Hypothalamus (tissue), 51 donors: ENCODE data around the gene SNRPA.

Source experiments
- DNase-seq, 51 donors: peaks; one replicate each; lab custom pipeline; 2025; lab: John Stamatoyannopoulos, UW

SNRPA gene

GRCh38 chr19:40799558-40800338 is 48.7 kb downstream of the SNRPA start:
- peak in 10 of 51 donors; percentile 21 to 55 (median 39) for DNase-seq

- peak in 2 of 51 donors; percentile 12 to 26 for DNase-seq
These were observed 49.5 kb downstream of the SNRPA start for GRCh38 chr19:40800339-40800996.

DNA sequence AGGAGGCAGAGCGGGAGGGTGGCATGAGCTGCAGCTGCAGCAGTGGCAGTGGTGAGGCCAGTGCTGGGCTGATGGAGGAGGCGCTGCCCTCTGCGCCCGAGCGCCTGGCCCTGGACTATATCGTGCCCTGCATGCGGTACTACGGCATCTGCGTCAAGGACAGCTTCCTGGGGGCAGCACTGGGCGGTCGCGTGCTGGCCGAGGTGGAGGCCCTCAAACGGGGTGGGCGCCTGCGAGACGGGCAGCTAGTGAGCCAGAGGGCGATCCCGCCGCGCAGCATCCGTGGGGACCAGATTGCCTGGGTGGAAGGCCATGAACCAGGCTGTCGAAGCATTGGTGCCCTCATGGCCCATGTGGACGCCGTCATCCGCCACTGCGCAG is 50.0 kb downstream of the SNRPA start:
- peak in 1 of 51 donors; percentile 38 for DNase-seq

DNA sequence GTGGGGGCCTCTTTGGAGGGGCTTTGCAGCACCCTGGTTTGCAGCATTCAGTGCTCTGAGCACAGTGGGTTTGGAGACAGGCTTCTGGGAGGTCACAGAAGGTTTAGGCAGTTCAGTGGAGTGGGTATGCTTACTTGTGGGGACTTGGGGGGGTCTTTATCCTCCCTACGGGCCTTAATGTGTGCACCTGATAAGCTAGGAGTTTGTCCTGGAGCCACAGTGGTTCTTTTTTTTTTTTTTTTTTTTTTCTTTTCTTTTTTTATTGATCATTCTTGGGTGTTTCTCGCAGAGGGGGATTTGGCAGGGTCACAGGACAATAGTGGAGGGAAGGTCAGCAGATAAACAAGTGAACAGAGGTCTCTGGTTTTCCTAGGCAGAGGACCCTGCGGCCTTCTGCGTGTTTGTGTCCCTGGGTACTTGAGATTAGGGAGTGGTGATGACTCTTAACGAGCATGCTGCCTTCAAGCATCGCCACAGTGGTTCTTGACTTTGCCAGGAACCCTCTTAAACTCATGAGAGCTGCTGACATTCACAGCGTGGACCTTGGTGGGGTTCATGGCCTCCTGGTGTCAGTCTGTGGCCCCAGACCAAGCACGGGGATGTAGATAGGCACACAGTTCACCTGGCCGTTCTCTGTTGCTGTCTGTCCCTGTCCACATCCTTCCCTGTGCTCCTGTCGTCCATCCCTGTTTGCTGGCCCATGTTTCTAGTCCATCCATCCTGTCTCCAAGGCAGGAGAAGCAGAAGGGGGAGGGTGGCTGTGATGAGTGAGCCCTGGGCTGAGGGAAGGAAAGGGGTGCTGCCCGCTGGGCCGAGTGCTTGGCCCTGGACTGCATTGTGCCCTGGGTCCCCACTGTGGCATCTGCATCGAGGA is 50.7 kb downstream of the SNRPA start:
- no peak for DNase-seq

- peak in 4 of 51 donors; percentile 4 to 34 (median 14) for DNase-seq
These were observed 51.5 kb downstream of the SNRPA start for GRCh38 chr19:40802300-40803169.

DNA sequence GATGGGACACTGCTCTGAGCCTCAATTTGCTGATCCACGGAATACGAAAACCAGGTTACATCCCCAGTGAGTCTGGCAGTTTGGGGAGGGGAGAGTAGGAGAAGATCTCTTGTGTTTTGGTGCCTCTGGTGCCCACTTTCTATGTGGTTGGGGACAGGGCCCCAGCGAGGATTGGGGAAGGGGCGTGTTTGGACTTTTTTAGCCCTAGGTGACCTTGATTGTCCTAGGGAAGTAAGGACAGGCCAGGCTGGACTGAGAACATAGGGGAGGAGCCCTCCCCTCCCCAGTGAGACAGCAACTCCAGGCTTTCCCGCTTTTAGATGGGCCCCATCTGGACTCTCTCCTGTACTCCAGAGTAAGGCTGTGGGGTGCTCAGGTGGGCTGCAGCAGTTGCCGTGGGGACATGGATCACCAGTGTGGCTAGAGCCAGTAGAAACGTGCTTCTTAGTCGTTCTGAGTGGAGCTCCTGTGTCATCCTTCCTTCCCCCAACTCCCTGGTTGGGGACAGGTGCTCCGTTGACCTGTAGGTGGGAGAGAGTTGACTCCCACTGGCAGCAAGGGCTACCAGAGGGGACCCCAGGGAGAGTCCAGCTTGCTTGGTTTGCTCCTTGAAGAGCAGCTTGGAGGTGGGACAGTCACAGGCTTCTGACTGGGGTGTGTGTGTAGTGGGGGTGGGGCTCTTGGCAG is 52.3 kb downstream of the SNRPA start:
- DNase-seq, result no peak

DNA sequence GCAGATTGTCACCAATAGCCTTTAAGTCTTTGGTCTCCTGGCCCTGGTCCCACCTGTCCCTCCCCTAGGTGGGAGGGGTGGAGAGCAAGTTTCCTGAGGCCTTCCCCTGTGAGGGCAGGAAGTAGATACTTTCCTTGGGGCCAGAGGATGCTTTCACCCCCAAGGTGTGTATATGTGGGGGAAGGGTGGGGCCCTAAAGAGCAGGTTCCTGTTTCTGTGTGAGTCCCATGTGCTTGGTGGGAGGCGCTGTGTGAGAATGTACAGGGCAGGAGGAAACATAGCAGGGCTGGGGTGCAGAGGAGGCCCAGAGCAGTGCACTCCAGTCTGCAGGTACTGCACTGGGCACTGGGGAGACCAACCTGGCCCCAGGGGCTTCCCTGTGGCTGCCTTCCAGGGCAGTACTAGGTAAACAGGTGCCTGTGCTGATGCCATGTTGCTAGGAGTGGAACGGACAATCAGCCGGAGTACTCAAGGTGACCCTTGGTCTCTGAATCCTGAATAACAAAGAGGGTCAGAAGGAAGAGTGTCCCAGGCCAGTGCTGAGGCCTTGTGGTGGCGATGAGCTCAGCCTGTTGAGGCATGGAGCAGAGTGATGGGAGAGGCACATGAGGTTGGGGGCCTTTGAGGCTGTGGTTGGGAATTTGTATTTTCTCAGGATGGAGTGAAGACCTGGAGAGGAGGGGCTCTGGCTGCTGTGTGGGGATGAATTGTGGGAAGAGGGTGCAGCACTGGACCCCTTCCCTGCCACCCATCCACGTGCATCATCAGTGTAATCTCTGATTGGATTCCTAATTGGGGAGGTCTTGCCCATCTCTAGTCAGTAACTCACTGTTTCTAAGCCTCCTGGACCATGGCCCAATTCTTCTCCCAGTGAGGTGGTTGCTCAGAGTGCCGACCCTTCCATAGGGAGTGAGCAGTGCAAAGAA is 53.1 kb downstream of the SNRPA start:
- DNase-seq, result no peak

DNA sequence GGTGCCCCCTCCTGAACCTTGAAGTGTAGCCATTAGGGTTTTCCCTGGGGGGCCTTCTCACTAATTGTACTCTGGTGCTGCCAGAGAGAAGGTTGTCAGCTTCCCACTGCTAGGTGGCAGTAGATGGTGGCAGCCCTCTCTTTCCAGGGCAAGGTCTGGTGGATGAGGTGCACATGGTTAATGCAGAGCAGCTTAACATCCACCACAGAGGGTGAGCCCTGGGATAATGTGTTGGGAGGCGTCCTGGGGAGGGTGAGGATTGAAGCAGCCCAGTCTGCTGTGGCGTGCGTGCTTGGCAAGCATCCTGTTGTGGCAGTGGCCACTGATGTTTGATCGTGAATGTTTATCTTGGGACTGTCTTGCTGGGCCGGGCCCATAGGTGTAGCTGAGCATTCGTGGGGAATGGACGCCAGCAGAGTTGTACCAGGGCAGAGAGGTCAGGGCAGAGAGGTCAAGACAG is 53.8 kb downstream of the SNRPA start:
- DNase-seq, result peak in 7 of 51 donors; percentile 2 to 26 (median 18)

DNA sequence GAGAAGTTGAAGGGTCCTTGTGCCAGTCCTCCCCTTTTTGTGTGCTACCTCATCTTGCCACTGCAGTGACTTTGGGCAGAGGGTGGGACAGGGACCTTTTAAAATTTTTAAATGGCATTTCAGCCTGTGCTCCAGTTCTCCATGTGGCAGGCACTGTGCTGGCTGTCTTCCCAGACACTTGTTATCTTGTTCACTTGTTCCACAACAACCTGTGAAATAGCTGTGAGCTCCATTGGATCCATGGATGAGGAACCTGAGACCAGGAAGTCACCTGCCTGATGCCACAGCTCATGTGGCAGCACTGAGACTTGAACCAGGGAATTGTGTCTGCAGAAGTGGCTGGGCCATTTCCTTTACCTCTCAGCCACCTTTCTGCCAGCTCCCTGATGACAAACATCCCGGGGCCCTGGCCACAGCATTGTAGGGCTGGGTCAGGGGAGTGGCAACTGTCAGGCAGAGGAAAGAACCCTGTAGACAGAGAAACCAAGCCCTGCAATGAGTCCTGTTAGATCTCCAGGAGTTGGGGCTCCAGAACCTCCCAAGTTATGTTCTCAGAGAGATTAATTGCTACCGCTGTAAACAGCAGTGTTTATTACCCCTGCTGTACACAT is 54.4 kb downstream of the SNRPA start:
- no peak for DNase-seq

GRCh38 chr19:40806423-40807146 is 55.6 kb downstream of the SNRPA start:
- peak in 48 of 51 donors; percentile 37 to 95 (median 86) for DNase-seq

- DNase-seq, result no peak
These were observed 56.4 kb downstream of the SNRPA start for GRCh38 chr19:40807147-40808020.

- DNase-seq, result no peak
These were observed 57.0 kb downstream of the SNRPA start for GRCh38 chr19:40808021-40808325.

DNA sequence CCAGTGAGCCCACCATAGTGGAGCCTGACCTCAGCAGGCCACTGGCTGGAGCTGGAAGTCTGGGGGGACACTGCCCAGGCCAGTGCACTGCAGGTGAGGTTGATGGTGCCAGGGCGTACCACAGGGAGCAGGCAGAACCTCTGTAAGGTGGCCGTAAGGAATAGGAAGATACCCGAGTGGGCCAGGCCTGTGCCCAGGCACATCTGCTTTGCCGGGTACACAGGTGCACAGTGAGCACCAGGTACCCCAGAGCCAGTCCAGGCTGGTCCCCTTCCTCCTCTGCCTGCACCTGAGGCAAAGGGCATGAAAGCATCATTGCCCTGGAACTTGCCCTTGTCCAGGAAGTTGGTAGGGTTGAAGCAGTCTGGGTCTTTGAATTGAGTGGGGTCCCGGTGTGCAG is 57.5 kb downstream of the SNRPA start:
- no peak for DNase-seq

GRCh38 chr19:40809358-40810086 is 58.5 kb downstream of the SNRPA start:
- DNase-seq, result no peak

DNA sequence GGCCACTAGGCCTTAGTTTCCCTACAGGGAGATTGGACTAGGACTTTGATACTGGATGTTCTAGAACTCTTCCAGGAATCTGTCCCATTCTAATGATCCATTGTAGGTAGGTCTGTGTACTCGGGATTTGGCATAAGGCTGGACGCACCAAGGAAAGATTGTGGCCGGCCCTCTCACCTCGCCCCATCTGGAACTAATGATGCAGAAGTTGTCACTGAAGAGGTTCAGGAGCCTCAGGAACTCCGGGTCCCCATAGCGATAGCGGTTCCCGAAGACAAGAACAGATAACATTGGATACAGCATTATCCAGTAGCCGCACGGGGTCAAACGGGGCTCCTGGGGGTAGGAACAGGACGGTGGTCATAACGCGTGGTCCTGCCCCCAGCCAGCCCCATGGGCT is 59.2 kb downstream of the SNRPA start:
- DNase-seq, result no peak
